Keratinocyte (primary cell): ENCODE results near the gene EYS. TPM values are rescaled to one million over a fixed set of nuclear protein-coding genes. Genes with fewer than 3 reads are reported as not detected.

Experiments
- DNase-seq: peaks from one replicate; pipeline ENCODE4 v3.0.0-alpha.2; 2011; ENCODE audit warnings: low read depth, missing footprints, low spot score
- FAIRE-seq: peaks from 2 replicates; lab custom pipeline; 2011; peaks lifted over from hg19 to GRCh38; lab: Jason Lieb, UNC
- H2AFZ ChIP-seq: 2 replicates; pipeline ENCODE4 v1.6.0; 2012; ENCODE audit warnings: low read length, control low read depth, inconsistent platforms; ENCODE audit not compliant: control insufficient read depth
- H3K27ac ChIP-seq: 2 replicates; pipeline ENCODE4 v1.5.1; 2011; ENCODE audit warnings: low read length; ENCODE audit not compliant: control insufficient read depth, insufficient read depth
- H3K27me3 ChIP-seq: 3 replicates; pipeline ENCODE4 v1.6.0; 2011; ENCODE audit warnings: low read length; ENCODE audit not compliant: control insufficient read depth, insufficient read depth; ENCODE audit errors: extremely low read depth
- H3K36me3 ChIP-seq, 2 experiments: 2 replicates in 1 of 2; 3 replicates in 1 of 2; pipeline ENCODE4 v1.5.1; 2011; ENCODE audit warnings: low read length in 2 of 2, mild to moderate bottlenecking in 1 of 2; ENCODE audit not compliant: control insufficient read depth in 2 of 2, insufficient read depth in 2 of 2; ENCODE audit errors: extremely low read depth in 1 of 2
- H3K4me1 ChIP-seq: 3 replicates; pipeline ENCODE4 v1.5.1; 2011; ENCODE audit warnings: low read length; ENCODE audit not compliant: control insufficient read depth, insufficient read depth; ENCODE audit errors: extremely low read depth
- H3K4me2 ChIP-seq: 3 replicates; pipeline ENCODE4 v1.6.0; 2011; ENCODE audit warnings: low read depth, low read length; ENCODE audit not compliant: control insufficient read depth, insufficient read depth; ENCODE audit errors: extremely low read depth
- H3K4me3 ChIP-seq, 3 experiments: fragments of 200-600 bp in 1 of 3; sonication (generic) in 1 of 3; 2 replicates in 2 of 3; 3 replicates in 1 of 3; pipeline ENCODE4 v1.5.1; 2011 to 2016; ENCODE audit warnings: low read length in 3 of 3, mild to moderate bottlenecking in 3 of 3, control low read depth in 2 of 3, inconsistent platforms in 1 of 3, low read depth in 1 of 3, mixed read lengths in 1 of 3, mixed run types in 1 of 3, moderate library complexity in 1 of 3; ENCODE audit not compliant: control insufficient read depth in 2 of 3, insufficient read depth in 2 of 3; ENCODE audit errors: extremely low read depth in 1 of 3
- H3K79me2 ChIP-seq: 2 replicates; pipeline ENCODE4 v1.6.0; 2012; ENCODE audit warnings: low read length; ENCODE audit not compliant: control insufficient read depth, insufficient read depth
- H3K9ac ChIP-seq: 3 replicates; pipeline ENCODE4 v1.6.0; 2011; ENCODE audit warnings: low read length; ENCODE audit not compliant: control insufficient read depth, insufficient read depth; ENCODE audit errors: extremely low read depth
- H3K9me1 ChIP-seq: 3 replicates; pipeline ENCODE4 v1.6.0; 2011; ENCODE audit warnings: low read length; ENCODE audit not compliant: control insufficient read depth, insufficient read depth; ENCODE audit errors: extremely low read depth
- H3K9me3 ChIP-seq: 2 replicates; pipeline ENCODE4 v1.5.1; 2012; ENCODE audit warnings: low read depth, low read length; ENCODE audit not compliant: control insufficient read depth
- H4K20me1 ChIP-seq: 3 replicates; pipeline ENCODE4 v1.6.0; 2011; ENCODE audit warnings: low read length; ENCODE audit not compliant: control insufficient read depth, insufficient read depth; ENCODE audit errors: extremely low read depth
- CTCF ChIP-seq, 3 experiments: IDR thresholded peaks in 1 of 3; conservative IDR thresholded peaks in 1 of 3; optimal IDR thresholded peaks in 1 of 3; 2 replicates in 2 of 3; 3 replicates in 1 of 3; pipeline versions ENCODE3 to v1.5.1; 2011; ENCODE audit warnings: low read length in 3 of 3, mild to moderate bottlenecking in 3 of 3, moderate library complexity in 2 of 3, control low read depth in 1 of 3, inconsistent platforms in 1 of 3; ENCODE audit not compliant: insufficient read depth in 2 of 3; ENCODE audit errors: extremely low read depth in 1 of 3
- EZH2 ChIP-seq: IDR thresholded peaks from one replicate; pipeline ENCODE4 v1.6.1; 2012; ENCODE audit warnings: inconsistent platforms, mild to moderate bottlenecking, low read length, moderate library complexity
- dilution Hi-C: fragments of 300-500 bp; cut with MboI; formaldehyde crosslinking; loops from one replicate; pipeline ENCODE4 v1.7.0; 2020; ENCODE audit warnings: low sequenced_read_pairs; ENCODE audit not compliant: extremely low pct_ligation_motif_present
- polyA plus RNA-seq, 5 experiments: library from polyadenylated mRNA; depleted of rRNA in 3 of 5; stranded (reverse) in 3 of 5; stranded (forward) in 1 of 5; unstranded in 1 of 5; fragments of >200 nt; gene quantifications; 1 replicate in 1 of 5; 2 replicates in 3 of 5; 3 replicates in 1 of 5; pipeline versions ENCODE4 v1.2.1 to v1.2.3, GENCODE V29; 2011 to 2012; ENCODE audit warnings: missing spikeins in 2 of 5, low read depth in 1 of 5, low replicate concordance in 1 of 5

The EYS gene
- polyA plus RNA-seq, 1 donor (not counting 4 experiments of a cell fraction or from before 2014, with no cell fraction given) = 0.34 TPM

GRCh38 chr6:64812138-64812537 is 894.9 kb downstream of the EYS start:
- TF ChIP-seq CTCF (optimal IDR thresholded peaks at IDR 0.05 in 1 of 3, IDR thresholded peaks at IDR 0.05 in 1 of 3, conservative IDR thresholded peaks at IDR 0.05 in 1 of 3; ENCODE audit: extremely low read depth in 1 of 3, insufficient read depth in 2 of 3, low read length in 3 of 3) = no peak
- no peak overlapping the region for H2AFZ ChIP-seq
- H3K27me3 ChIP-seq = no peaks in the 10 kb centered on the region
- H3K4me3 ChIP-seq = no peak overlapping the region
- H3K36me3 ChIP-seq = no peaks in the 10 kb centered on the region
- H3K4me2 ChIP-seq = no peak overlapping the region
- no peak overlapping the region for H3K27ac ChIP-seq
- no peaks in the 10 kb centered on the region for H3K79me2 ChIP-seq
- no peak overlapping the region for H3K9ac ChIP-seq
- H3K4me1 ChIP-seq = no peaks in the 10 kb centered on the region
- H3K9me1 ChIP-seq = no peaks in the 10 kb centered on the region
- FAIRE-seq (no peak), DNase-seq (no peak)
- H3K9me3 ChIP-seq = no peaks in the 10 kb centered on the region
- no peaks in the 10 kb centered on the region for H4K20me1 ChIP-seq
- dilution Hi-C loops = no loop called here

DNA sequence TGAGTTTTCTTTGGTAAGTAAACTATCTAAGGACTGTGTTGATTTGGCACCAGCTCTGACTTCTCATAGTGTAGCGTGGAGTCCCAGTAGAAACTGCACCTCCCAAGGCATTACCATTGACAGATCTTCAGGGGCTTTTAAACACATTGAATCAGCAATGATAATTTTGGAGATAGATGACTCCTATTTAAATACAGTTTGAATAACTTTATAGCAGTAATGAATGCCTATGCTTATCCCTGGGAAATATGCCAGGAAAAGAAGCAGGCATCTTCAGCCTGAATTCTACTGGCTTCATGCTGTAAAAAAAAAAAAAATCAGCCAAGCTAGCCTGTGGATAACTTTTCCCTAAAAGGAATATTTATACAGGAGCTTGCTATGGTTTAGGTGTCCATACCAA is 895.9 kb downstream of the EYS start:
- Histone ChIP-seq H3K36me3 (no peaks in the 10 kb centered on the region), H3K4me1 (no peaks in the 10 kb centered on the region), H4K20me1 (no peaks in the 10 kb centered on the region), H3K27me3 (no peaks in the 10 kb centered on the region), H3K27ac (no peak overlapping the region), H2AFZ (no peak overlapping the region), H3K4me2 (no peak overlapping the region), H3K9me3 (no peaks in the 10 kb centered on the region), H3K9ac (no peak overlapping the region), H3K4me3 (no peak overlapping the region), H3K9me1 (no peaks in the 10 kb centered on the region), H3K79me2 (no peaks in the 10 kb centered on the region)
- no peak for TF ChIP-seq CTCF (optimal IDR thresholded peaks at IDR 0.05 in 1 of 3, IDR thresholded peaks at IDR 0.05 in 1 of 3, conservative IDR thresholded peaks at IDR 0.05 in 1 of 3; ENCODE audit: extremely low read depth in 1 of 3, insufficient read depth in 2 of 3, low read length in 3 of 3)
- TF ChIP-seq EZH2 = no peak
- DNase-seq (no peak), FAIRE-seq (no peak)
- dilution Hi-C loops = no loop called here
